MM.1S (cell line): ENCODE measurements around the gene NLGN1.
A peak's percentile ranks its signal among the peaks of the same experiment; 100 is the strongest.

Experiments used
- DNase-seq: peaks from one replicate; pipeline ENCODE4 v3.0.0-alpha.2; 2015
- H2AFZ ChIP-seq: fragments of 300-600 bp; sonication (generic); 2 replicates; pipeline ENCODE4 v1.6.0; 2016; ENCODE audit warnings: antibody characterized with exemption, low read length
- H3F3A ChIP-seq: fragments of 300-600 bp; sonication (generic); 2 replicates; pipeline ENCODE4 v1.6.1; 2016; ENCODE audit warnings: mild to moderate bottlenecking, antibody characterized with exemption, low read length, moderate library complexity, mixed read lengths; ENCODE audit not compliant: insufficient read depth
- H3K27ac ChIP-seq: fragments of 300-600 bp; sonication (generic); 2 replicates; pipeline ENCODE4 v1.5.1; 2016; ENCODE audit warnings: mild to moderate bottlenecking, low read length
- H3K27me3 ChIP-seq: fragments of 300-600 bp; sonication (generic); replicated peaks from 2 replicates; pipeline ENCODE4 v1.6.0; 2016; ENCODE audit warnings: low read length; ENCODE audit not compliant: insufficient read depth
- H3K36me3 ChIP-seq: fragments of 300-600 bp; sonication (generic); replicated peaks from 2 replicates; pipeline ENCODE4 v1.6.1; 2016; ENCODE audit warnings: mild to moderate bottlenecking, low read length, mixed read lengths; ENCODE audit not compliant: insufficient read depth
- H3K4me1 ChIP-seq: fragments of 300-600 bp; sonication (generic); 2 replicates; pipeline ENCODE4 v1.6.1; 2016; ENCODE audit warnings: low read length, mixed read lengths
- H3K4me2 ChIP-seq: fragments of 300-600 bp; sonication (generic); 2 replicates; pipeline ENCODE4 v1.6.0; 2016; ENCODE audit warnings: low read depth, low read length
- H3K4me3 ChIP-seq: fragments of 300-600 bp; sonication (generic); 2 replicates; pipeline ENCODE4 v1.5.1; 2016; ENCODE audit warnings: low read length, mixed read lengths
- H3K79me2 ChIP-seq: fragments of 300-600 bp; sonication (generic); 2 replicates; pipeline ENCODE4 v1.6.1; 2016; ENCODE audit warnings: mixed run types, low read length, mixed read lengths
- H3K9ac ChIP-seq: fragments of 300-600 bp; sonication (generic); 2 replicates; pipeline ENCODE4 v1.6.1; 2016; ENCODE audit warnings: low read length, mixed read lengths
- H3K9me2 ChIP-seq: fragments of 300-600 bp; sonication (generic); replicated peaks from 2 replicates; pipeline ENCODE4 v1.6.1; 2016; ENCODE audit warnings: mild to moderate bottlenecking, low read length, mixed read lengths; ENCODE audit not compliant: insufficient read depth
- H3K9me3 ChIP-seq: fragments of 300-600 bp; sonication (generic); replicated peaks from 2 replicates; pipeline ENCODE4 v1.6.1; 2016; ENCODE audit warnings: mild to moderate bottlenecking, low read length, mixed read lengths; ENCODE audit not compliant: insufficient read depth
- H4K20me1 ChIP-seq: fragments of 300-600 bp; sonication (generic); 2 replicates; pipeline ENCODE4 v1.6.1; 2016; ENCODE audit warnings: mild to moderate bottlenecking, low read length, moderate library complexity, mixed read lengths; ENCODE audit not compliant: insufficient read depth
- CTCF ChIP-seq: fragments of 300-600 bp; sonication (generic); IDR thresholded peaks from 2 replicates; pipeline ENCODE4 v1.5.1; 2016; ENCODE audit warnings: antibody characterized with exemption, low read length, mixed read lengths
- EZH2 ChIP-seq: fragments of 300-600 bp; sonication (generic); optimal IDR thresholded peaks from 2 replicates; pipeline ENCODE3; 2017; ENCODE audit warnings: low read depth, mild to moderate bottlenecking, antibody characterized with exemption, low read length, mixed read lengths
- EZH2phosphoT487 ChIP-seq: fragments of 300-600 bp; sonication (generic); IDR thresholded peaks from 2 replicates; pipeline ENCODE4 v1.6.1; 2018; ENCODE audit warnings: antibody characterized with exemption, low read length

NLGN1 gene

GRCh38 chr3:173863551-173863950 is 466.0 kb downstream of the NLGN1 start:
- Histone ChIP-seq H3K79me2 (no peaks in the 10 kb centered on the region), H3K27me3 (no peaks in the 10 kb centered on the region), H3F3A (peaks cover 19% of the 10 kb centered on the region), H3K9me2 (no peaks in the 10 kb centered on the region), H3K9me3 (no peaks in the 10 kb centered on the region), H3K36me3 (no peaks in the 10 kb centered on the region), H3K27ac (no peak overlapping the region), H2AFZ (no peak overlapping the region), H3K9ac (no peak overlapping the region), H3K4me3 (no peak overlapping the region), H4K20me1 (no peaks in the 10 kb centered on the region), H3K4me1 (peaks cover 46% of the 10 kb centered on the region), H3K4me2 (no peak overlapping the region)
- TF ChIP-seq CTCF, result no peak
- TF ChIP-seq EZH2, result no peak
- no peak for TF ChIP-seq EZH2phosphoT487
- DNase-seq, result peak; percentile 30

- Histone ChIP-seq H3K9ac (no peak overlapping the region; the same call in 1 of the 2 replicates), H4K20me1 (no peaks in the 10 kb centered on the region), H3K4me1 (peaks cover 56% of the 10 kb centered on the region), H3K27me3 (no peaks in the 10 kb centered on the region), H3K9me3 (no peaks in the 10 kb centered on the region), H3F3A (peaks cover 24% of the 10 kb centered on the region), H3K79me2 (no peaks in the 10 kb centered on the region), H3K27ac (peak overlapping the region; percentile 74), H2AFZ (peak overlapping the region; percentile 37), H3K9me2 (no peaks in the 10 kb centered on the region), H3K36me3 (no peaks in the 10 kb centered on the region), H3K4me3 (no peak overlapping the region), H3K4me2 (peak overlapping the region; percentile 35)
- TF ChIP-seq CTCF, result no peak
- no peak for TF ChIP-seq EZH2
- no peak for TF ChIP-seq EZH2phosphoT487
- DNase-seq, result peak; percentile 98
Observed at GRCh38 chr3:173865900-173866498, 468.5 kb downstream of the NLGN1 start.

- Histone ChIP-seq H3K27me3 (no peaks in the 10 kb centered on the region), H3K9ac (no peak overlapping the region), H3K9me2 (no peaks in the 10 kb centered on the region), H3K36me3 (no peaks in the 10 kb centered on the region), H3K9me3 (no peaks in the 10 kb centered on the region), H3K4me3 (no peak overlapping the region), H3F3A (peaks cover 19% of the 10 kb centered on the region), H2AFZ (peak overlapping the region; percentile 6; the same call in 1 of the 2 replicates), H3K79me2 (no peaks in the 10 kb centered on the region), H4K20me1 (no peaks in the 10 kb centered on the region), H3K4me2 (peak overlapping the region; percentile 20; the same call in 1 of the 2 replicates), H3K27ac (0 out of 2 replicates have a peak overlapping the region, but pooled peaks have one; percentile 2), H3K4me1 (peaks cover 42% of the 10 kb centered on the region)
- peak; percentile 71 for DNase-seq
- TF ChIP-seq CTCF (no peak), EZH2phosphoT487 (no peak), EZH2 (no peak)
Observed at GRCh38 chr3:173869766-173870165, 472.2 kb downstream of the NLGN1 start.
